K562 (cell line): ENCODE measurements around the gene DNAJB12. TPM values are rescaled to one million over a fixed set of nuclear protein-coding genes. Genes with fewer than 3 reads are reported as not detected.

ENCODE experiments used
- ATAC-seq: fragments of 200-7000 bp; cut with Tn5 transposase; 3 replicates; pipeline ENCODE4 v1.9.1; 2020; ENCODE audit warnings: moderate library complexity
- BruUV-seq: library from RNA; stranded (reverse); fragments of 400-500 nt; replicated peaks from 2 replicates; lab custom pipeline; 2021; lab: Mats Ljungman, UMichigan
- CTCF ChIA-PET: fragments of 300-600 bp; formaldehyde crosslinking; extraction: SDS; loops from one replicate; lab custom pipeline; 2021; ENCODE audit warnings: low intra/inter-chr PET ratio; lab: Yijun Ruan, JAX
- POLR2A ChIA-PET: fragments of 300-600, 350-650 bp; sonication (Branson Sonifier 250); formaldehyde crosslinking; extraction: SDS; loops from one replicate; lab custom pipeline; 2021; ENCODE audit warnings: antibody characterized with exemption, inconsistent platforms; lab: Yijun Ruan, JAX
- DNase-seq, 4 experiments: peaks; one replicate each; pipeline versions ENCODE4 v3.0.0 to v3.0.0-alpha.2; 2011 to 2018; ENCODE audit warnings: low spot score in 3 of 4, mixed read lengths in 3 of 4; ENCODE audit errors: extremely low read depth in 1 of 4
- FAIRE-seq: peaks from 2 replicates; lab custom pipeline; 2011; peaks lifted over from hg19 to GRCh38; lab: Jason Lieb, UNC
- H2AFZ ChIP-seq: 2 replicates; pipeline ENCODE4 v1.6.0; 2011; ENCODE audit warnings: low read depth, low read length, control low read depth, inconsistent platforms
- H3K27ac ChIP-seq: fragments of 200-600 bp; 3 replicates; pipeline ENCODE4 v1.8.0; 2011; ENCODE audit warnings: low read depth, mild to moderate bottlenecking, control low read depth, inconsistent platforms, low read length, moderate library complexity, mixed read lengths; ENCODE audit errors: extremely low read depth
- H3K27me3 ChIP-seq, 2 experiments: fragments of 300-600 bp in 1 of 2; 2 replicates in 1 of 2; 3 replicates in 1 of 2; pipeline versions ENCODE4 v1.6.0 to v1.8.0; 2011; ENCODE audit warnings: inconsistent platforms in 2 of 2, low read length in 2 of 2, mild to moderate bottlenecking in 1 of 2, mixed read lengths in 1 of 2, moderate library complexity in 1 of 2; ENCODE audit not compliant: control insufficient read depth in 2 of 2, insufficient read depth in 2 of 2
- H3K36me3 ChIP-seq: fragments of 300-600 bp; 3 replicates; pipeline ENCODE4 v1.8.0; 2011; ENCODE audit warnings: mild to moderate bottlenecking, low read length, inconsistent platforms; ENCODE audit not compliant: control insufficient read depth, insufficient read depth
- H3K4me1 ChIP-seq, 2 experiments: fragments of 200-600 bp in 1 of 2; replicated peaks in 1 of 2; 2 replicates in 1 of 2; 3 replicates in 1 of 2; pipeline versions ENCODE4 v1.5.1 to v1.8.0; 2011; ENCODE audit warnings: inconsistent platforms in 2 of 2, low read length in 2 of 2, mild to moderate bottlenecking in 1 of 2, mixed read lengths in 1 of 2, moderate library complexity in 1 of 2; ENCODE audit not compliant: control insufficient read depth in 2 of 2, insufficient read depth in 2 of 2
- H3K4me2 ChIP-seq: 2 replicates; pipeline ENCODE4 v1.6.1; 2011; ENCODE audit warnings: low read length, control low read depth, inconsistent platforms, mixed read lengths; ENCODE audit not compliant: insufficient read depth
- H3K4me3 ChIP-seq: fragments of 200-600 bp; sonication (generic), shearing (Covaris generic); 2 replicates; pipeline ENCODE4 v1.5.1; 2016; ENCODE audit warnings: control low read depth, inconsistent platforms
- H3K79me2 ChIP-seq: fragments of 200-600 bp; 3 replicates; pipeline ENCODE4 v1.8.0; 2011; ENCODE audit warnings: low read length, inconsistent platforms; ENCODE audit not compliant: control insufficient read depth, insufficient read depth
- H3K9ac ChIP-seq, 2 experiments: 2 replicates each; pipeline versions ENCODE4 v1.6.0 to v1.6.1; 2011; ENCODE audit warnings: low read depth in 2 of 2, low read length in 2 of 2, control low read depth in 1 of 2, inconsistent platforms in 1 of 2, mild to moderate bottlenecking in 1 of 2, mixed read lengths in 1 of 2; ENCODE audit not compliant: insufficient read depth in 1 of 2
- H3K9me1 ChIP-seq: one replicate; pipeline ENCODE4 v1.6.0; 2011; ENCODE audit warnings: inconsistent platforms, mild to moderate bottlenecking, low read length, moderate library complexity; ENCODE audit not compliant: control insufficient read depth, insufficient read depth
- H3K9me3 ChIP-seq: replicated peaks from 2 replicates; pipeline ENCODE4 v1.5.1; 2011; ENCODE audit warnings: low read depth, low read length, inconsistent platforms; ENCODE audit not compliant: control insufficient read depth, insufficient read depth
- H4K20me1 ChIP-seq: replicated peaks from 2 replicates; pipeline ENCODE4 v1.6.1; 2011; ENCODE audit warnings: low read length, inconsistent platforms, mixed read lengths; ENCODE audit not compliant: control insufficient read depth, insufficient read depth
- COPS2 ChIP-seq: fragments of 450-650 bp; conservative IDR thresholded peaks from 2 replicates; pipeline ENCODE4 v1.6.1; 2016; ENCODE audit warnings: mild to moderate bottlenecking, moderate library complexity
- DDX20 ChIP-seq: fragments of 450-650 bp; IDR thresholded peaks from 2 replicates; pipeline ENCODE4 v1.6.1; 2016; ENCODE audit warnings: missing genetic modification characterization, low read depth, mild to moderate bottlenecking, missing compliant biosample characterization, moderate library complexity
- MTA2 ChIP-seq: fragments of 450-650 bp; IDR thresholded peaks from 2 replicates; pipeline ENCODE4 v1.6.1; 2016; ENCODE audit warnings: low read depth
- NCOA4 ChIP-seq: fragments of 450-650 bp; IDR thresholded peaks from 2 replicates; pipeline ENCODE4 v1.6.1; 2018; ENCODE audit warnings: mild to moderate bottlenecking; ENCODE audit not compliant: partially characterized antibody
- POLR2G ChIP-seq: fragments of 200-400 bp; formaldehyde crosslinking; IDR thresholded peaks from 2 replicates; pipeline ENCODE4 v1.6.1; 2017; ENCODE audit warnings: low read depth, mild to moderate bottlenecking, antibody characterized with exemption, low read length, moderate library complexity
- RBFOX2 ChIP-seq: fragments of 200-400 bp; formaldehyde crosslinking; IDR thresholded peaks from 2 replicates; pipeline ENCODE4 v1.6.1; 2017; ENCODE audit warnings: low read depth, mild to moderate bottlenecking, low read length, moderate library complexity
- RREB1 ChIP-seq: fragments of 250-450 bp; sonication (Bioruptor Pico); IDR thresholded peaks from 2 replicates; pipeline ENCODE4 v1.4.0; 2020
- SAP30 ChIP-seq: fragments of 200-600 bp; sonication (generic); IDR thresholded peaks from 2 replicates; pipeline ENCODE4 v1.6.1; 2012; ENCODE audit warnings: borderline replicate concordance, low read depth, mild to moderate bottlenecking, moderate library complexity, low read length, control low read depth, inconsistent platforms; ENCODE audit not compliant: insufficient read depth, poor library complexity, severe bottlenecking
- SNIP1 ChIP-seq: fragments of 450-650 bp; IDR thresholded peaks from 2 replicates; pipeline ENCODE4 v1.7.1; 2017; ENCODE audit warnings: low read depth, mild to moderate bottlenecking
- ZNF124 ChIP-seq: sonication (generic); formaldehyde crosslinking; IDR thresholded peaks from 2 replicates; pipeline ENCODE4 v1.8.1; 2022; ENCODE audit warnings: missing genetic modification reagents
- WGBS: fragments of 100-300 bp; shearing (Covaris generic); methylation state at CpG from one replicate; pipeline ENCODE4 v1.1.6; 2016; ENCODE audit warnings: low coverage, mixed read lengths; ENCODE audit not compliant: insufficient coverage; ENCODE audit errors: missing lambda C conversion rate; 5-methylcytosine and 5-hydroxymethylcytosine counted together
- in situ Hi-C: fragments of 300-500 bp; cut with MboI; formaldehyde crosslinking; loops from 4 replicates; pipeline ENCODE4 v1.15.0; 2018; ENCODE audit warnings: inconsistent platforms, mixed read lengths
- intact Hi-C: fragments of 100-400 bp; cut with micrococcal nuclease; formaldehyde crosslinking; loops from 2 replicates; pipeline ENCODE4 v1.14.2; 2022
- polyA plus RNA-seq, 8 experiments: library from polyadenylated mRNA; depleted of rRNA in 4 of 8; stranded (reverse) in 5 of 8; unstranded in 3 of 8; fragments of >200 nt; fragmentation: Nextera tagmentation in 2 of 8; fragmentation: Illumina TruSeq in 1 of 8; extraction: Ambion mirVana in 2 of 8; extraction: Trizol in 1 of 8; gene quantifications; 2 replicates each; pipeline versions ENCODE4 v1.2.1 to v1.2.3, GENCODE V29; 2011 to 2014; ENCODE audit warnings: inconsistent platforms in 1 of 8, missing spikeins in 1 of 8
- total RNA-seq, 7 experiments: library from RNA; depleted of rRNA in 6 of 7; stranded (reverse); fragments of >200 nt in 6 of 7; fragmentation: Illumina TruSeq in 2 of 7; extraction: Trizol in 2 of 7; gene quantifications; 2 replicates each; pipeline versions ENCODE4 v1.2.1 to v1.2.3, GENCODE V29; 2011 to 2021; ENCODE audit warnings: low replicate concordance in 1 of 7
- TF ChIP-seq, protein P1 (sequence below): fragments of 150-350 bp; IDR thresholded peaks from 2 replicates; pipeline ENCODE4 v1.6.1; 2014; ENCODE audit warnings: low read depth, mild to moderate bottlenecking, low read length, borderline replicate concordance

Gene DNAJB12
- total and polyA plus RNA-seq, 9 of the 15 experiments (the other 6 are each of a cell fraction or from before 2014, with no cell fraction given) = 3.5 to 31.5 (median 20.3) TPM

GRCh38 chr10:72303424-72304128 is 51.1 kb downstream of the DNAJB12 start:
- Histone ChIP-seq H3K27ac (peak overlapping the region; percentile 14; the same call in 1 of the 3 replicates), H3K36me3 (no peaks in the 10 kb centered on the region), H3K4me2 (peak overlapping the region; percentile 21; the same call in 1 of the 2 replicates), H3K4me1 (peaks cover 26 to 35% of the 10 kb centered on the region in 2 experiments), H3K79me2 (no peaks in the 10 kb centered on the region), H3K9me1 (peaks cover 2% of the 10 kb centered on the region), H3K9ac (peak overlapping the region in 1 of 2 experiments; percentile 66; a peak in 3 of 4 replicates), H3K27me3 (no peaks in the 10 kb centered on the region), H2AFZ (peak overlapping the region; percentile 61; the same call in 1 of the 2 replicates), H3K4me3 (no peak overlapping the region), H4K20me1 (no peaks in the 10 kb centered on the region), H3K9me3 (no peaks in the 10 kb centered on the region)
- no peak for DNase-seq
- no TSS peak for BruUV-seq
- in situ Hi-C loops = no loop called here
- FAIRE-seq = no peak
- ChIA-PET CTCF (no interaction called here), POLR2A (interaction anchor here (0.6 to 10.0 kb wide), 13 partner anchors 10 to 484 kb away, joined by 3 to 199 read pairs (median 4); partner anchors contain the start of gene DDIT4)
- ATAC-seq = peak; percentile 12
- intact Hi-C loops = no loop called here
- WGBS = 68% methylated on average over 8 of the region's 8 CpGs
- TF ChIP-seq MTA2 (no peak), NCOA4 (no peak), SNIP1 (no peak), DDX20 (tag) (no peak), RBFOX2 (peak; percentile 56), SAP30 (no peak), POLR2G (peak; percentile 55; the same call in 1 of the 2 replicates), COPS2 (no peak), RREB1 (CRISPR knock-in tag) (no peak), ZNF124 (no peak)
- TF ChIP-seq, protein P1, sequence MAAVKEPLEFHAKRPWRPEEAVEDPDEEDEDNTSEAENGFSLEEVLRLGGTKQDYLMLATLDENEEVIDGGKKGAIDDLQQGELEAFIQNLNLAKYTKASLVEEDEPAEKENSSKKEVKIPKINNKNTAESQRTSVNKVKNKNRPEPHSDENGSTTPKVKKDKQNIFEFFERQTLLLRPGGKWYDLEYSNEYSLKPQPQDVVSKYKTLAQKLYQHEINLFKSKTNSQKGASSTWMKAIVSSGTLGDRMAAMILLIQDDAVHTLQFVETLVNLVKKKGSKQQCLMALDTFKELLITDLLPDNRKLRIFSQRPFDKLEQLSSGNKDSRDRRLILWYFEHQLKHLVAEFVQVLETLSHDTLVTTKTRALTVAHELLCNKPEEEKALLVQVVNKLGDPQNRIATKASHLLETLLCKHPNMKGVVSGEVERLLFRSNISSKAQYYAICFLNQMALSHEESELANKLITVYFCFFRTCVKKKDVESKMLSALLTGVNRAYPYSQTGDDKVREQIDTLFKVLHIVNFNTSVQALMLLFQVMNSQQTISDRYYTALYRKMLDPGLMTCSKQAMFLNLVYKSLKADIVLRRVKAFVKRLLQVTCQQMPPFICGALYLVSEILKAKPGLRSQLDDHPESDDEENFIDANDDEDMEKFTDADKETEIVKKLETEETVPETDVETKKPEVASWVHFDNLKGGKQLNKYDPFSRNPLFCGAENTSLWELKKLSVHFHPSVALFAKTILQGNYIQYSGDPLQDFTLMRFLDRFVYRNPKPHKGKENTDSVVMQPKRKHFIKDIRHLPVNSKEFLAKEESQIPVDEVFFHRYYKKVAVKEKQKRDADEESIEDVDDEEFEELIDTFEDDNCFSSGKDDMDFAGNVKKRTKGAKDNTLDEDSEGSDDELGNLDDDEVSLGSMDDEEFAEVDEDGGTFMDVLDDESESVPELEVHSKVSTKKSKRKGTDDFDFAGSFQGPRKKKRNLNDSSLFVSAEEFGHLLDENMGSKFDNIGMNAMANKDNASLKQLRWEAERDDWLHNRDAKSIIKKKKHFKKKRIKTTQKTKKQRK = no peak
